ENCODE data around the gene PINLYP.

DNA sequence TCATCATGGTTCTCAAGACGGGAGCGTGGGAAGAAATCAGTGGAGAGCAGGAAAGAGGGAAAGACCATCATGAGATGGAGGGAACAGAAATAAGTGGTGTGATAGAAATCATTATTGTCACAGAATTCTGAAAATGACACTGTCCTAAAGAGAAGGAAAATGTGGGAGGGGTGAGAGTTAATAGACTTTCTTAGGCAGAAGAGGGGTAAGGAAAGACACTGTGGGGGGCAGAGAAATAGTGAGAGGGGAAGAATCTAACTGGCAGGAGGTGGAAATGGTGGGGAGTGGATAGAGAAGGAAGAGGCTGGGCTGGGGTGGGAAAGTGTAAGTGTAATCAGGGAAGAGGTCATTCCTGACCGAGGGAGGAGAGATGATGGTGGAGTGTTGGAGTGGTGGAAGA lies 3.2 kb downstream of the PINLYP start:
- TF ChIP-seq, protein P1, sequence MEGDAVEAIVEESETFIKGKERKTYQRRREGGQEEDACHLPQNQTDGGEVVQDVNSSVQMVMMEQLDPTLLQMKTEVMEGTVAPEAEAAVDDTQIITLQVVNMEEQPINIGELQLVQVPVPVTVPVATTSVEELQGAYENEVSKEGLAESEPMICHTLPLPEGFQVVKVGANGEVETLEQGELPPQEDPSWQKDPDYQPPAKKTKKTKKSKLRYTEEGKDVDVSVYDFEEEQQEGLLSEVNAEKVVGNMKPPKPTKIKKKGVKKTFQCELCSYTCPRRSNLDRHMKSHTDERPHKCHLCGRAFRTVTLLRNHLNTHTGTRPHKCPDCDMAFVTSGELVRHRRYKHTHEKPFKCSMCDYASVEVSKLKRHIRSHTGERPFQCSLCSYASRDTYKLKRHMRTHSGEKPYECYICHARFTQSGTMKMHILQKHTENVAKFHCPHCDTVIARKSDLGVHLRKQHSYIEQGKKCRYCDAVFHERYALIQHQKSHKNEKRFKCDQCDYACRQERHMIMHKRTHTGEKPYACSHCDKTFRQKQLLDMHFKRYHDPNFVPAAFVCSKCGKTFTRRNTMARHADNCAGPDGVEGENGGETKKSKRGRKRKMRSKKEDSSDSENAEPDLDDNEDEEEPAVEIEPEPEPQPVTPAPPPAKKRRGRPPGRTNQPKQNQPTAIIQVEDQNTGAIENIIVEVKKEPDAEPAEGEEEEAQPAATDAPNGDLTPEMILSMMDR (conservative IDR thresholded peaks at IDR 0.05; ENCODE audit: low read length), result no peak
- TF ChIP-seq EZH2phosphoT487 (IDR thresholded peaks at IDR 0.05; ENCODE audit: borderline replicate concordance), result no peak
